ENCODE data around the gene SIAH1. TPM values are rescaled to one million over a fixed set of nuclear protein-coding genes. Genes with fewer than 3 reads are reported as not detected.

Gene SIAH1
- total and polyA plus RNA-seq, 9 of the 15 experiments (the other 6 are each of a cell fraction or from before 2014, with no cell fraction given), result 4.1 to 14.3 (median 12.5) TPM

GRCh38 chr16:48394355-48394703 is 9.1 kb upstream of the SIAH1 start (continued):
- TF ChIP-seq ETV1 (tag; conservative IDR thresholded peaks at IDR 0.05; ENCODE audit: low read depth) (peak; percentile 31; the same call in 1 of the 2 replicates), ZNF41 (CRISPR knock-in tag; conservative IDR thresholded peaks at IDR 0.05) (no peak), BCL6 (CRISPR knock-in tag; IDR thresholded peaks at IDR 0.05) (no peak), ATF1 (CRISPR knock-in tag; IDR thresholded peaks at IDR 0.05) (no peak), ATF1 (tag; IDR thresholded peaks at IDR 0.05) (peak; percentile 87), ZNF740 (CRISPR knock-in tag; IDR thresholded peaks at IDR 0.05) (no peak), ZNF740 (tag; IDR thresholded peaks at IDR 0.05) (no peak), RBBP5 (IDR thresholded peaks at IDR 0.05; ENCODE audit: borderline replicate concordance, insufficient read depth, low read length, poor library complexity, severe bottlenecking) (no peak), ZNF589 (CRISPR knock-in tag; IDR thresholded peaks at IDR 0.05; ENCODE audit: low read depth) (peak; percentile 67; the same call in 1 of the 2 replicates), BRCA1 (IDR thresholded peaks at IDR 0.05) (no peak), BRCA1 (CRISPR knock-in tag; IDR thresholded peaks at IDR 0.05) (no peak), CREM (IDR thresholded peaks at IDR 0.05; ENCODE audit: low read depth) (peak; percentile 77; the same call in 1 of the 2 replicates), SIX5 (IDR thresholded peaks at IDR 0.05; ENCODE audit: borderline replicate concordance in 1 of 2, insufficient read depth in 1 of 2, low read depth in 1 of 2, low read length in 2 of 2) (no peak), NR1H2 (CRISPR knock-in tag; IDR thresholded peaks at IDR 0.05) (no peak), CSDE1 (IDR thresholded peaks at IDR 0.05) (no peak), ZNF24 (IDR thresholded peaks at IDR 0.05) (0 out of 2 replicates have a peak, but pooled peaks have one; percentile 16), CEBPG (CRISPR knock-in tag; IDR thresholded peaks at IDR 0.05) (no peak), CEBPG (tag; conservative IDR thresholded peaks at IDR 0.05 in 1 of 2, IDR thresholded peaks at IDR 0.05 in 1 of 2) (0 out of 4 replicates have a peak, but pooled peaks of 1 of the 2 experiments have one; percentile 0), SMAD3 (CRISPR knock-in tag; conservative IDR thresholded peaks at IDR 0.05) (no peak), CEBPZ (IDR thresholded peaks at IDR 0.05; ENCODE audit: borderline replicate concordance, low read depth, low read length) (no peak), JUN (IDR thresholded peaks at IDR 0.05; ENCODE audit: borderline replicate concordance, low read depth, low read length) (peak; percentile 69), JUN (CRISPR knock-in tag; IDR thresholded peaks at IDR 0.05; ENCODE audit: borderline replicate concordance) (no peak), BMI1 (IDR thresholded peaks at IDR 0.05; ENCODE audit: low read length) (no peak)

Data from K562 (cell line).